ENCODE data around the gene ABCB8. TPM values are rescaled to one million over a fixed set of nuclear protein-coding genes. Genes with fewer than 3 reads are reported as not detected.

The ABCB8 gene
- total RNA-seq, 1 donor from 2014 or later, result 26.4 TPM

DNA sequence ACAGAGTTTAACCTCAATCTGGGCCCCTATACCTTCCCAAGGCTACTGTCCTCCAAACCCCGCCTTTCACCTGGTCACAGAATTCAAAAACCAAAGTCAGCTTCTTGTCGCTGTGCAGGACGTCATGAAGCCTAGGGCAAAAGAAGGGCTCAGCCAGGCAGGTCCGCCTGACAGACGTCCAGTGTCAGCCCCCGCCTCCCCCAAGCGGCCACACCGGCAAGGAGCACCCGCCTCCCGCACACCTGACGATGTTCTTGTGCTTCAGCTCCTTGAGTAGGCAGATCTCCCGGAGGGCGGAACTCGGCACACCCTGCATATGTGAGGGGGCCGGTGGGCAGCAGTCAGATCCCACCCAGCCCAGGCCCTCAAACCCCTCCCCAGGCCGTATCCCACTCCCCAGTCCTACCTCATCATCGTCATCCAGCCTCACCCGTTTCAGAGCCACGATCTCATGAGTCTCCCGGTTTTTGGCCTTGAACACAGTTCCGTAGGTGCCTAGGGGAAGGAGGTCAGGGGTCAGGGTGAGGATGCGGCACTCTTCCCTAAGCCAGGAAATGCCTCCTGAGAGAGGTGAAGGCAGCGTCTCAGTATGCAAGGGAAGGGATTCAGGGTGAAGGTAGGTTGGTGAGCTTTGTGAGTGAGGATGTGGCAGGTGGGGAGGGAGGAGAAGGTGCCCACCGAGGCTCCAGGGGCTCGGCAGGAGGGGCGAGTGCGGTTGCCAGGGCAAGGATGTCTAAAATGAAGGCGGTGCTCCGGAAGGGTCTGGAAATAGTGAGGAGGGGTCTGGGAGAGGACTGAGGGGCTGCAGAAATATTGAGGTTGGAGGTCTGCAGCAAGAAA lies 28.6 kb downstream of the ABCB8 start:
- no peak for DNase-seq (ENCODE audit: low read depth, low spot score)

DNA sequence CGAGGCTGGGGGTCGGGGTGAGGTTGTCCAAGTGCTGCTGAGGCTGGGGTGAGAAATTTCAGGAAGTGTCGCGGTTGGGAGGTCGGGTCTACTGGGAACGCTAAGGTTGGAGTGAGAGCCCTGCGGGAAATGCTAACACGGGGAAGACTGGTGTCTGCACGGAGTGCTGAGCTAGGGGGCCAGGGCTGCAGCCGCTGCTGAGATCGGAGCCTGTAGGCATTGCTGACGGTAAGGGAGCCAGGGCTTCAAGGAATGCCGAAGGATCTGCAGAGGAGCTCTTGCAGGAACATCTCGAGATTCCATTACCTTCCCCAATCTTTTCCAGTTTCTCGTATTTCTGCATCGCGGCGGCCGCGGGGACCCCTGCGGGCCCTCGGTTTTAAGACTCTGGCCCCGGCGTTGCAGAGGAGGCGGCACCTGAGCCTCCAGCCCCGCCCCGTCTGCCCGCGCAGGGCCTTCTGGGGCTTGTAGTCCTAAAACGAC lies 29.3 kb downstream of the ABCB8 start, which contains the start of gene CDK5:
Gene CDK5, minus strand, starts transcription at position 392 of the 483 bp plus-strand sequence. Its CDS starts 49 bp downstream, at position 343.
- DNase-seq (ENCODE audit: low read depth, low spot score), result no peak

DNA sequence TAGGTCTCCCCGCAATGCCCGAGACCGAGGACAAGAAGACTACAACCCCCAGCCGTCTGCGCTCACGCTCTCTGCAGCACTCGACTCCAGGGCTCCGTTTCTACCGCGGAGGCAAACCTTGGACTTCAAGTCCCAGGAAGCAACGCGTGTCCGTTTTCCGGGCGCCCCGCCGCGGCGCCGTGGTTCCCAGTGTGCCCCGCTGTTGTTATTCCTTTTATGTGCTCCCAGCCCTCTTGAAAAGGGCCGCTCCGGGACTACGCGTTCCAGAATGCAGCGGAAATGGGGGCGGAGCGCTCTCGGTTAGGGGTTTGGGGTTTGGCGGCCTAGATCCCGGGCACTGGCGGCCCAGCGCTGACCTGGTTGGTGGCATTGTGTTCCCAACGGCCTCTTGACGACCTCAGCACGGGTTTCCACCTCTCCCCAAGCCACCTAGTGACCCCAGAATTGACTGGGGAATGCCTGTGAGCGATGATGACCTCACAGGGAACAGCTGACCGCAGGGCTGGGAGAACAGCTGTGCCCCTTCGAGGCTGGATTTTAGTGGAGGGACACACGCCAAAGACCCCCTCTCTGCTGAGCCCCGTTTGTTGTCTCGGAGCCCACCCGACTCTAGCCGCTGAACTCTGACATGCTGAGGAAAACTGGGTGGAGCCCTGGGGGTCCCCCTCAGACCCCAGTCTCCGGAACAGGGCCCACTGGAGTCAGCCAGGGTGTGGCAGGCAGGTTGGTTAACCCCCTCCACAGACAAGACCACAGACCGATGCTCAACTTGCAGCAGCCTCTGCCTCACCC lies 29.9 kb downstream of the ABCB8 start:
- DNase-seq (ENCODE audit: low read depth, low spot score), result peak; percentile 98

DNA sequence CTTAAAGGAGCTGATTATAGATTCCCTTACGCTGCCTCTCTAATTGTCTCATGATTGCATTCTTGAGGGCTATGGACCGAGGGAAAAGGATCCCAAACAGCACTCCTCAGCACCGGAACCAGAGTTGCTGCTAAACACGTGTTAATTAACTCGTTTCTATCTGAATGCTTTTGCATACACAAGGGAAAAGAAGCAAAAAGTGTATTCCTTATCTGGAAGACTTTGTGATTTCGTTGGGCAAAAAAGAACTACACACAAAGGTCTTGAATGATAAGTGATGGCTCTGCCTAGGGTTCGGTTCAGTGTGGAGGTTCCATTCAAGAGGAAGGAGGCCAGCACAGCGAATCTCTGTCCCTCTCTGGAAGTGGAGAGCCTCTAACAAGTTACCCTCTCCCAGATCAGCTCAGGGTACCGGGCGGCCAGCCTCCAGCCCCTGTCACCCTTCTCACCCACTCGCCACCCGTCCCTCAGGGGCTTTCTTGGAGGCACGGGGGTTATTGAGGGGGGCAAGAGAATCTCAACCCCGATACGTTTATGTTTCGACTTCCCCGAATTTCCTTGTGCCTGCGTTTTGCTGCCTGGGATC lies 30.6 kb downstream of the ABCB8 start:
- DNase-seq (ENCODE audit: low read depth, low spot score), result no peak

DNA sequence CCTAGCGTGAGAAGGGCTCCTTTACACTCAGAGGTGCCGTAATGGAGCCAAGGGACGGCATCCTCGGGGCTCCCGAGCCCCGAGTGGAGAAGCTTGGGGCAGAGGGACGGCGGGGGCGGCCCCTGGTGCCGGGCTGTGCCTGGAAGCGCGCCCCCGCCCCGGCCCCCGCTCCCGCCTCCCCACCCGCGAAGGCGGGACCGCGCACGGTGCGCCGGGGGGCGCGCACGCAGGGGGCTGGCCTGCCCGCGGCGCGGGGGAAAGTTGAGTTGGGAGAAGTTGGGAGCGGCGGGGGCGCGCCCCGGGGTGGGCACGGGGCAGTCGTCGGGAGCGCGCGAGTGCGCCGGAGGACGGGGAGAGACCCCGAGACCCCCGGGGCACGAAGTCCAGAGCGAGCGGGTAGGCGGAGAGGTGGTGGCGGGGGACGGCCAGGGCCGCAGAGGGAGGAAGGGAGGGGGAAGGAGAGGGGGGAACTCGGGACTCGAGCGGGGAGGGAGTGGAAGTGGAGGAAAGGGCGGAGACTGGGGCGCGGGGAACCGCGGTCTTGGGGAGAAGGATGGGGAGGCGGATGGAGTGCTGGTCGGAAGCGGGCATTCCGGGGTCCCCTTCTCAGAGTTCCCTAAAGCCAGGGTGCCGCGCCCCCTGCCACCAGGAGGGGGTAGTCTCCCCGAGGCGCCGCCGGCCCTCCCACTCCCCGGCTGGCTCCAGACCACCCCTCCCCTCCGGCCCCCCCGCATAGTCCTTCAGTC lies 31.3 kb downstream of the ABCB8 start, which contains the start of gene SLC4A2:
Gene SLC4A2, plus strand, starts transcription at position 223 of the 746 bp plus-strand sequence. CDS start 2,399 bp downstream, outside the sequence.
- no peak for DNase-seq (ENCODE audit: low read depth, low spot score)

DNA sequence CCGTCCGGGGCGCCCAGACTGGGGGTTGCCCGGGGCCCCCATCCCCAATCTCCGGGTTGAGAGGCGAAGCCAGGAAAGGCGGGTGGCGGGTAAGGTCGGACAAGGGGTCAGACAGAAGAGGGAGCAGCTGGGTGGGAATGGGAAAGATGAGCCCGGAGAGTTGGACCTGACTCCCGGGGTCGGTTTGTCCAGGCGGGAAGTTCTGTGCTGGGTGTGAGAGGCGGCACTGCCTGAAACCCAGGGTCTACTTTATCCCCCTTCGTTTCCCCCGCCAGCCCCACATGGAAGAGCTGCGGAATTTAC lies 31.8 kb downstream of the ABCB8 start:
- no peak for DNase-seq (ENCODE audit: low read depth, low spot score)

DNA sequence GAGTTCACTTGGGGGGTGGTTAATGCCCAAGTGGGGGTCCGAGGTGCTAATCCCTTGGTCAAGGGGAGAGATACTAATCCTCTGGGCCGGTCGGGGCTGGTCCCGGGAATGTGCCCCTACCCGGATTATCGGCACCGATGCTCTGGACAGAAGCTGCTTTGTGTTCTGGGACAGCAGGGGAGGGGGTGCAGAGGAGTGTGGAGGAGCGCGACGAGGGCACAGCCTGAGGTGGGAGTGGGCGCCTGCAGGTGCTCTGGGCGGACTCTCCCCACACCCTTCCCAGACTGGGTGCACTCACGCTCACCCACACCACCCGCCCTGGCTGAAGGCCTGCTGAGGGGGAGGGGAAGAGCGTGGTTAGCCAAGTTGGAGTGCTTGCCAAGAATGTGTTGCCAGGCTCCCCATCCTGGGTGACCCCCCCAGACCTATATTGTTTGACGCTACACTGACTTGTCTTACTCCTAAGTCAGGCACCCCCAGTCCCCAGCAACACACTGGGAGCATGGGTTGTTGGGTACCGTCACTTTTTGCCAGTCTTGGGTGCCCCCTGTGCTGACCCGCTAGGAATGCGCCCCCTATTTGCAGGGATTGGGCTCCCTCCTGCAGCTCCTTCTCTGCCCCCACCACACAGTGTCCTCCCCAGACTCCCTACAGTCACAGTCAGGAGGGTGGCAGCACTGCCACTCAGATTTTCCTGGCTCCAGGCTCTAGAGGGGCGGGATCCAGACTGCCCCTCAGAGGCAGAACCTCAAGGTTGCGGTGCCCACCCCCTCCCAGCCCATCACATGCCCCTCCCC lies 32.4 kb downstream of the ABCB8 start:
- DNase-seq (ENCODE audit: low read depth, low spot score), result no peak

DNA sequence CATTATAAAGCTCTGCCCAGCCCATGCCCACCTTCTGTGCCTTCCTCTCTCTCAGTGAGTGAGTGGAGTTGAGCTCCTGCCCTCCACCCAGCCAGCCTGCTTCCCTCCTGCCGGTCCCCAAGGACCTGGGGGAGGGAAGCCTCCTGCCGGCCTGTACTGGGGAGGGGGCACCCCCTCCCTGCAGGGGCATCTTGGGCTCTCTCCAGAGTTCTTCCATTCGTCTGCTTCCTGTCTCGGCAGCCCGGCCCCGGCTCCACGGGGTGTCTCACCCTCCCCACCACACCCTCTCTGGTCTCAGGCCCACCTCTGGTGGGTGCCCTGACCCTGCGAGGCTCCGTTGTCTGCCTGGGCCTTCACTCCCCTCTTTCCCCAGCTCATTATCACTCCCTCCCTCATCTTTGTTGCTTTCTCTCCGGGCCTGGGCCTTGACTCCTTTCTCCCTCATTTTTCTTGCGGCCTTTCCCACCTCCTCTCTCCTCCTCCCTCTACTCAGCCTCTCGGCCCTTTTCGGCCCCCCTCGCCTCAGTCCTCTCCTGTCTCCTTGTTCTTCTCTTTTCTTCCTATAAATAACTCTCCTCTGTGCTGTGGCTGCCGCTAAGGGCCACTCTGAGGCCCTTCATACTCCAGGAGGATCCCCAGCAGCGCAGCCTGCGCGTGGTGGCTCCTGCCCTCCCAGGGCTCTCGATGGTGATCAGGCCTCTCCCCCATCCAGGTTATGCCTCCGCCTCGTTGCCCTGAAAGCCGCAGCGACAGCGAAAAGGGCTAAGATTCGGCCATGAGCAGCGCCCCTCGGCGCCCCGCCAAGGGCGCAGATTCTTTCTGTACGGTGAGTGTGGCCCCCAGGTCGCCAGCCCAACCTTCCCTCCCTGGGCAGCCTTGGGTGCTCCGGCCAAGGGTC lies 33.2 kb downstream of the ABCB8 start:
- DNase-seq (ENCODE audit: low read depth, low spot score), result no peak

DNA sequence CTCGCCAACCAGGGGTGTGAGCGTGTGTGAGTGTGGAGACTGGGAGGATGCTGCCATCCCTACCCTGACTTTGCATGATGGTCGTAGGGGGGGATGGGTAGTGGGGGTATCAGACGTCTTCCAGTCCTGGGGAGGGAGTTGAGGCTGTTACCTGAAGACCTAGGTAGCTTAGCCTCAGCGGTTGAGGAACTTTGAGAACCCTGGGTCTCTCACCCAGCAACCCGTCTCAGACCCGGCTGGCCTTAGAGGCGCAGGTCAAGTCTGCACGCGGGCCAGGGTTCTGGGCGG lies 33.8 kb downstream of the ABCB8 start:
- no peak for DNase-seq (ENCODE audit: low read depth, low spot score)

DNA sequence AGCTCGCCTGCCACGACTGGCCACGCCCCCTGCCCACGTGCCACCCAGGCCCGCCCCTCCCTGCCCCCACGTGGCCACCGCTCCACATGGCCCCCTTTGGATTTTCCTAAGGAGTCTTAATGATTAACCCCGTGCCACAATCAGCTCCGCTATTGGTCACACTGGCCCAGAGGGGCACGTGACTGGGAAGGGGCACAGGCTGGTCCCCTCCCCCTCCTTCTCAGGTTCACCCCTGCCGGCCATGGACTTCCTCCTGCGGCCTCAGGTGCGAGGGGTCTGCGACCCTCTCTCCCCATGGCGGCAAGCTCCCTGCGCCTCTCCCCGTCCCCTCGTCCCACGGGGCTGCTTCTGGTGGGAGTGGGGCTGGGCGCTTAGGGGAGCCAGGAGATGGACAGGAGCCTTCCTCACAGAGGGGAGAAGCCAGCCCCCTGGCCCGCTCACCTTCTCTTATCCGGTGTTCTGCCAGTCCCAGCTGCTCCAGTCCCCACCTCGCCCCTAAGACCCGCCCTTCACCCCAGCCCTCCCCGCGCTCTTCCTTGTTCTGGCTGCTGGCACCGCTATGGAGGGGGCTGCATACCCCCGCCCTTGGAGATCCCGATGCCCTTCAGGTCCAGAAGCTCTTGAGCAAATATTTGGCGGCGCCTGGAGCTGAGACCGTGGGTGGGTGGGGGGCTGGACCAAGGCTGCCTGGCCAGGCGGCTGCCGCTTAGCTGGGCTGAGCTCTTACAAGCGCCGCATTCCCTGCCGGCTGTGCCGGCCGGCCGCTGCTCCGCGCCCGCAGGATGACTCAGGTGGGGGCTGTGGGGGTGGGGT lies 34.4 kb downstream of the ABCB8 start:
- DNase-seq (ENCODE audit: low read depth, low spot score), result no peak

DNA sequence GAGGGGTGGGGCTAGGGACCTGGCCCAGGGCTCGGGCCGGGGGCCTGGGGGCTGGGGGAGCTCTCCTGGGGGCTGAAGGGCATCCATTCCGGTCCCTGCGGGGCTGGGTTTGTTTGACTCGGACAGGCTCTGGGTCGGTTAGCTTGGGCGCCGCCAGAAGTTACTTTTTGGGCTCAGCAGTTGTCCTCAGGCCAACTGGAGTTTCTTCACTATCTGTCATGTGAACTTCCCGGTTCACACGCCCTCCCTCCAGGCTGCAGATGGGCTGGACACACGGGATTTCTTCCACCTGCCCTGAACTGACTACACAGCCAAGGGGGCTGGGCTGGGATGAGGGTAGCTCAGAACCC lies 34.9 kb downstream of the ABCB8 start:
- DNase-seq (ENCODE audit: low read depth, low spot score), result no peak

DNA sequence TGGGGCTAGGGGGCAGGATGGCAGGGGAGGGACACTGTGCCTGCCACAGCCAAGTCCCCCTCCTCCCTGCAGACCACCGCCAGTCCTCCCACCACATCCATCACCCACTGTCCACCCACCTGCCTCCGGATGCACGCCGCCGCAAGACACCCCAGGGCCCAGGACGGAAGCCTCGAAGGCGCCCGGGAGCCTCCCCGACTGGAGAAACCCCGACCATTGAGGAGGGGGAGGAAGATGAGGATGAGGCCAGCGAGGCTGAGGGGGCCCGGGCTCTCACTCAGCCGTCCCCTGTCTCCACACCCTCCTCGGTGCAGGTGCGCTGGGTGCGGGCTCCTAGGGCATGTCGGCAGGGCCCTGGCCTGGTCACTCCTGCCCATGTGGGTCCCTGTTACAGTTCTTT lies 36.2 kb downstream of the ABCB8 start:
- DNase-seq (ENCODE audit: low read depth, low spot score), result no peak

DNA sequence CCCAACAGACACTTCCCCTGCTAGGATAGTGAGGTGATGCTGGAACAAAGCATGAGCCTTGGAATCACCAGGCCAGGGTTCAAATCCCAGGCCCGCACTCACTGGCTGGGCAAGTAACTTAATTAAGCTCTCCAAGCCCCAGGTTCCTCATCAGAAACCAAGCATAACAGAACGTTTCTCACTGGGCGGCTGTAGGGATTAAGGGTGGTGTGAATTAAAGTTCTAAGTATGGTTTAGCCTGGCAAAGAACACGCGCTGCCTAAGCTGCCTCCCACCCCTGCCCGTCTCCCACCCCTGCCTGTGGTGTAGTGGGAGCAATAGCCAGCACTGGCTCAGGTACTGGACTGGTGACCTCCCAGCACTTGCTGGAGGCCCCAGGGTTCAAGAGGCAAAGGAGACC lies 36.7 kb downstream of the ABCB8 start:
- DNase-seq (ENCODE audit: low read depth, low spot score), result no peak

DNA sequence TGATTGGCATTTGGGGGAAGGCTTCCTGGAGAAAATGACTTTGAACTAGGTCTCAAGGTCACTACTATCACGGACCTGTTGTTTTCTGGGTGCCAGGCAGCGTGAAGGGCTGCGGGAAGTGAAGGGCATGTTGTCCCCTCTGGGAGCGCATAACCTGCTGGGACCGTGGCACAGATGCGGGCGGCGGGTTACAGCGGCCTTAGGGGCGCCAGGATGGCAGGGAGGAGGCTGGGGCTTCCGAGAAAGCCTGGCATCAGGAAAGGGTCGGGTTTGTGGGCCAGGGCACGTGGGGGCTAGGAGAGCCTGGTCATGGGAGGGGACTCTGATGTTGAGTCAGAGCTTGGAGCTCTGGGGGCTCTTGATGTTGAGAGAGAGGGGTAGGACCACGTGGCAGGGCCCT lies 37.3 kb downstream of the ABCB8 start:
- no peak for DNase-seq (ENCODE audit: low read depth, low spot score)

DNA sequence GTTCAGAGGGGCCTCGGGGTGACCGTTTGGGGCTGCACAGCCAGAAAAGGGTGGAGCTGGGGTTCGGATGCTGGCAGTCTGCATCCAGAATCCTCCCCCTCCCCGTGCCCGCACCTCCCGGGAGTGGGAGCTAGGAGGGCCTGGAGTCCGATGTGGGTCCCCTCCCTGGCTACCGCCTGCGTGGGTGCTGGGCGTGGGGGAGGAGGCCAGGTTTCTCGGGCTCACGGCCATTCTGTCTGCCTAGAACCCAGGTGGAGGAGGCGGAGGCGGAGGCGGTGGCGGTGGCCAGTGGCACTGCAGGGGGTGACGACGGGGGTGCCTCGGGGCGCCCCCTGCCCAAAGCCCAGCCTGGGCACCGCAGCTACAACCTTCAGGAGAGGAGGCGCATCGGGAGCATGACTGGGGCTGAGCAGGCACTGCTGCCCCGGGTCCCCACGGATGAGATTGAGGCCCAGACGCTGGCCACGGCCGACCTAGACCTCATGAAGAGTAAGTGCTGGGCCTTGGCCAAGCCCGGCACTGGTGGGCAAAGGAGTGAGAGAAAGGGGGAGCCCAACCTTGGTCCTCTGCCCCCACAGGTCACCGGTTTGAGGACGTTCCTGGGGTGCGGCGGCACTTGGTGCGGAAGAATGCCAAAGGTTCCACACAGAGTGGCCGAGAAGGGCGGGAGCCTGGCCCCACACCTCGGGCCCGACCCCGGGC lies 38.2 kb downstream of the ABCB8 start:
- no peak for DNase-seq (ENCODE audit: low read depth, low spot score)

DNA sequence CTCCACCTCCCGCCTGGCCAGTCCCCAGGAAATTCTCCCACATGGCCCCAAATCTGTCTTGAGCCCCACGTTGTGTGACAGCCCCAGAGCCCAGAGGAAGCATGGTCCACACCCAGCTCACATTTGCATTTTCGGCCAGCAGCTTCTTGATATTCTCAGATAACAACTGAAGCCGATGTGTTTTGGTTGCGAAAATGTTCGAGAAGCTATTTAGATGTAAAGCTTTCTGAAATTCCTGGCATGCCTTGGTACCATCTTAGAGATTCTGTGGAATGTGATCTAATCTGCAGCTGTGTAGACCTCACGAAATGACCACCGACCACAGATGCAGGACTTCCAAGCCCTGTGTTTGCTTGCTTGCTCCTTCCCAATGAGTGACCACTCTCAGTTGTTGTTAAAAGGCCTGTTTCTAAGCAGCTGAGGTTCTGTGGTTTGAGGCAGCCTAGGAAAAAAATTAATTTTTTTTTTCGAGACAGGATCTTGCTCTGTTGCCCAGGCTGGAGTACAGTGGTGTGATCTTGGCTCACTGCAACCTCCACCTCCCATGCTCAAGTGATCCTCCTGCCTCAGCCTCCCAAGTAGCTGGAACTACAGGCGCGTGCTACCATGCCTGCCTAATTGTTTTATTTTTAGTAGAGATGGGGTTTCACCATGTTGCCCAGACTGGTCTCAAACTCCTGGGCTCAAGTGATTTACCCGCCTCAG lies 40.0 kb downstream of the ABCB8 start:
- no peak for DNase-seq (ENCODE audit: low read depth, low spot score)

DNA sequence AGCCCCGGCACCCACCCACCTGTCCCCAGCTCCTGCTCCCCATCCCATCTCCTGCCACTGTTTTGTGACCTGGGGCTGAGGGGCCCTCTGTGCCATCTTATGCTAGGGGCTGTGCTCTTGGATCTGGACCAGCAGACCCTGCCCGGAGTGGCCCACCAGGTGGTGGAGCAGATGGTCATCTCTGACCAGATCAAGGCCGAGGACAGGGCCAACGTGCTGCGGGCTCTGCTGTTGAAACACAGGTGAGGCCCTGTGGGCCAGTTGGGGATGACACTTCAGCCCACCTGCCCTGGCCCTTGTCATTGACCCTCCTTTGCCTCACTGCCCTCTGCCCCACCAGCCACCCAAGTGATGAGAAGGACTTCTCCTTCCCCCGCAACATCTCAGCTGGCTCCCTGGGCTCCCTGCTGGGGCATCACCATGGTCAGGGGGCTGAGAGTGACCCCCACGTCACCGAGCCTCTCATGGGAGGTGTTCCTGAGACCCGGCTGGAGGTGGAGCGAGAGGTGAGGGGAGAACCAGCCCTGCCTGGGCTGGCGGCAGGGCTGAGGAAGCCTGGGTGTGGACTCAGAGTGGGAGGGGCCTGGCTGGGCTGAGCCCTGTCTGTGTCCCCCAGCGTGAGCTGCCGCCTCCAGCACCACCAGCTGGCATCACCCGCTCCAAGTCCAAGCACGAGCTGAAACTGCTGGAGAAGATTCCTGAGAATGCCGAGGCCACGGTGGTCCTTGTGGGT lies 41.8 kb downstream of the ABCB8 start:
- no peak for DNase-seq (ENCODE audit: low read depth, low spot score)

Data from pulmonary artery endothelial cell (primary cell).